NOMO-1 treated with DMSO at 0.1 percent for 48 hours (cell line): ENCODE measurements around the gene BIRC6.

Experiments used
- DNase-seq: peaks from one replicate; lab custom pipeline; 2025; ENCODE audit not compliant: unreplicated experiment; lab: John Stamatoyannopoulos, UW

BIRC6 gene

GRCh38 chr2:32372519-32373182 is 15.8 kb downstream of the BIRC6 start:
- DNase-seq, result no peak

GRCh38 chr2:32375228-32375892 is 18.5 kb downstream of the BIRC6 start:
- no peak for DNase-seq

GRCh38 chr2:32376756-32377155 is 19.9 kb downstream of the BIRC6 start:
- DNase-seq, result no peak

GRCh38 chr2:32377928-32378327 is 21.1 kb downstream of the BIRC6 start:
- no peak for DNase-seq

- DNase-seq, result no peak
Measured at GRCh38 chr2:32379352-32379751, 22.5 kb downstream of the BIRC6 start.

- no peak for DNase-seq
Measured at GRCh38 chr2:32383858-32384257, 27.0 kb downstream of the BIRC6 start.

- peak; percentile 2 for DNase-seq
Measured at GRCh38 chr2:32384529-32384928, 27.7 kb downstream of the BIRC6 start.

GRCh38 chr2:32386739-32387138 is 29.9 kb downstream of the BIRC6 start:
- DNase-seq, result no peak

GRCh38 chr2:32399221-32399620 is 42.4 kb downstream of the BIRC6 start:
- DNase-seq, result no peak

GRCh38 chr2:32402091-32402490 is 45.3 kb downstream of the BIRC6 start:
- no peak for DNase-seq

- DNase-seq, result no peak
Measured at GRCh38 chr2:32403782-32404181, 47.0 kb downstream of the BIRC6 start.

GRCh38 chr2:32404691-32405090 is 47.9 kb downstream of the BIRC6 start:
- DNase-seq, result no peak

- no peak for DNase-seq
Measured at GRCh38 chr2:32416519-32416918, 59.7 kb downstream of the BIRC6 start.

GRCh38 chr2:32417659-32418058 is 60.8 kb downstream of the BIRC6 start:
- DNase-seq, result no peak

GRCh38 chr2:32418778-32419177 is 62.0 kb downstream of the BIRC6 start:
- DNase-seq, result no peak

- DNase-seq, result no peak
Measured at GRCh38 chr2:32422133-32422532, 65.3 kb downstream of the BIRC6 start.

- no peak for DNase-seq
Measured at GRCh38 chr2:32423536-32423935, 66.7 kb downstream of the BIRC6 start.

- no peak for DNase-seq
Measured at GRCh38 chr2:32424739-32425138, 67.9 kb downstream of the BIRC6 start.

GRCh38 chr2:32425719-32426141 is 68.9 kb downstream of the BIRC6 start:
- no peak for DNase-seq

GRCh38 chr2:32427672-32428610 is 71.1 kb downstream of the BIRC6 start:
- DNase-seq, result no peak

- no peak for DNase-seq
Measured at GRCh38 chr2:32430804-32431203, 74.0 kb downstream of the BIRC6 start.

GRCh38 chr2:32436150-32436549 is 79.3 kb downstream of the BIRC6 start:
- DNase-seq, result no peak
